Ishikawa (cell line): Measurements from ENCODE around the gene CWC15.

ENCODE experiments used
- CEBPB ChIP-seq: IDR thresholded peaks from 2 replicates; pipeline ENCODE4 v1.6.1; 2012
- CREB1 ChIP-seq: IDR thresholded peaks from 2 replicates; pipeline ENCODE4 v1.6.1; 2012; ENCODE audit warnings: low read depth
- EGR1 ChIP-seq: IDR thresholded peaks from 2 replicates; pipeline ENCODE4 v1.6.1; 2012
- EP300 ChIP-seq: IDR thresholded peaks from 2 replicates; pipeline ENCODE4 v1.6.1; 2012; ENCODE audit warnings: borderline replicate concordance
- FOXM1 ChIP-seq: IDR thresholded peaks from 2 replicates; pipeline ENCODE4 v1.6.1; 2012; ENCODE audit warnings: low read depth, borderline replicate concordance
- MAX ChIP-seq: IDR thresholded peaks from 2 replicates; pipeline ENCODE4 v1.6.1; 2012
- NFIC ChIP-seq: IDR thresholded peaks from 2 replicates; pipeline ENCODE4 v1.6.1; 2012
- RAD21 ChIP-seq: IDR thresholded peaks from 2 replicates; pipeline ENCODE4 v1.6.1; 2012; ENCODE audit warnings: low read depth
- REST ChIP-seq: IDR thresholded peaks from 2 replicates; pipeline ENCODE4 v1.6.1; 2012; ENCODE audit warnings: low read depth, mild to moderate bottlenecking
- TAF1 ChIP-seq: IDR thresholded peaks from 2 replicates; pipeline ENCODE4 v1.6.1; 2012; ENCODE audit warnings: low read depth, mild to moderate bottlenecking
- TCF12 ChIP-seq: IDR thresholded peaks from 2 replicates; pipeline ENCODE4 v1.6.1; 2012; ENCODE audit warnings: low read depth
- USF1 ChIP-seq: IDR thresholded peaks from 2 replicates; pipeline ENCODE4 v1.6.1; 2012
- YY1 ChIP-seq: IDR thresholded peaks from 2 replicates; pipeline ENCODE4 v1.6.1; 2012; ENCODE audit warnings: low read depth

- no peak for TF ChIP-seq FOXM1
- no peak for TF ChIP-seq RAD21
- no peak for TF ChIP-seq CEBPB
- TF ChIP-seq CREB1, result no peak
- no peak for TF ChIP-seq REST
- no peak for TF ChIP-seq MAX
- no peak for TF ChIP-seq EP300
- TF ChIP-seq TCF12, result no peak
- no peak for TF ChIP-seq NFIC
- no peak for TF ChIP-seq USF1
- TF ChIP-seq EGR1, result no peak
- no peak for TF ChIP-seq YY1
- no peak for TF ChIP-seq TAF1
Measured at GRCh38 chr11:94934846-94935245, 38.5 kb downstream of the CWC15 start.
